K562 (cell line): Measurements from ENCODE around the gene TM9SF4. TPM values are rescaled to one million over a fixed set of nuclear protein-coding genes. Genes with fewer than 3 reads are reported as not detected.

ENCODE experiments used
- ATAC-seq: fragments of 200-7000 bp; cut with Tn5 transposase; 3 replicates; pipeline ENCODE4 v1.9.1; 2020; ENCODE audit warnings: moderate library complexity
- BruUV-seq: library from RNA; stranded (reverse); fragments of 400-500 nt; replicated peaks from 2 replicates; lab custom pipeline; 2021; lab: Mats Ljungman, UMichigan
- CTCF ChIA-PET: fragments of 300-600 bp; formaldehyde crosslinking; extraction: SDS; loops from one replicate; lab custom pipeline; 2021; ENCODE audit warnings: low intra/inter-chr PET ratio; lab: Yijun Ruan, JAX
- POLR2A ChIA-PET: fragments of 300-600, 350-650 bp; sonication (Branson Sonifier 250); formaldehyde crosslinking; extraction: SDS; loops from one replicate; lab custom pipeline; 2021; ENCODE audit warnings: antibody characterized with exemption, inconsistent platforms; lab: Yijun Ruan, JAX
- DNase-seq, 4 experiments: peaks; one replicate each; pipeline versions ENCODE4 v3.0.0 to v3.0.0-alpha.2; 2011 to 2018; ENCODE audit warnings: low spot score in 3 of 4, mixed read lengths in 3 of 4; ENCODE audit errors: extremely low read depth in 1 of 4
- FAIRE-seq: peaks from 2 replicates; lab custom pipeline; 2011; peaks lifted over from hg19 to GRCh38; lab: Jason Lieb, UNC
- H2AFZ ChIP-seq: 2 replicates; pipeline ENCODE4 v1.6.0; 2011; ENCODE audit warnings: low read depth, low read length, control low read depth, inconsistent platforms
- H3K27ac ChIP-seq: fragments of 200-600 bp; 3 replicates; pipeline ENCODE4 v1.8.0; 2011; ENCODE audit warnings: low read depth, mild to moderate bottlenecking, control low read depth, inconsistent platforms, low read length, moderate library complexity, mixed read lengths; ENCODE audit errors: extremely low read depth
- H3K27me3 ChIP-seq, 2 experiments: fragments of 300-600 bp in 1 of 2; 2 replicates in 1 of 2; 3 replicates in 1 of 2; pipeline versions ENCODE4 v1.6.0 to v1.8.0; 2011; ENCODE audit warnings: inconsistent platforms in 2 of 2, low read length in 2 of 2, mild to moderate bottlenecking in 1 of 2, mixed read lengths in 1 of 2, moderate library complexity in 1 of 2; ENCODE audit not compliant: control insufficient read depth in 2 of 2, insufficient read depth in 2 of 2
- H3K36me3 ChIP-seq: fragments of 300-600 bp; 3 replicates; pipeline ENCODE4 v1.8.0; 2011; ENCODE audit warnings: mild to moderate bottlenecking, low read length, inconsistent platforms; ENCODE audit not compliant: control insufficient read depth, insufficient read depth
- H3K4me1 ChIP-seq, 2 experiments: fragments of 200-600 bp in 1 of 2; replicated peaks in 1 of 2; 2 replicates in 1 of 2; 3 replicates in 1 of 2; pipeline versions ENCODE4 v1.5.1 to v1.8.0; 2011; ENCODE audit warnings: inconsistent platforms in 2 of 2, low read length in 2 of 2, mild to moderate bottlenecking in 1 of 2, mixed read lengths in 1 of 2, moderate library complexity in 1 of 2; ENCODE audit not compliant: control insufficient read depth in 2 of 2, insufficient read depth in 2 of 2
- H3K4me2 ChIP-seq: 2 replicates; pipeline ENCODE4 v1.6.1; 2011; ENCODE audit warnings: low read length, control low read depth, inconsistent platforms, mixed read lengths; ENCODE audit not compliant: insufficient read depth
- H3K4me3 ChIP-seq: fragments of 200-600 bp; sonication (generic), shearing (Covaris generic); 2 replicates; pipeline ENCODE4 v1.5.1; 2016; ENCODE audit warnings: control low read depth, inconsistent platforms
- H3K79me2 ChIP-seq: fragments of 200-600 bp; 3 replicates; pipeline ENCODE4 v1.8.0; 2011; ENCODE audit warnings: low read length, inconsistent platforms; ENCODE audit not compliant: control insufficient read depth, insufficient read depth
- H3K9ac ChIP-seq, 2 experiments: 2 replicates each; pipeline versions ENCODE4 v1.6.0 to v1.6.1; 2011; ENCODE audit warnings: low read depth in 2 of 2, low read length in 2 of 2, control low read depth in 1 of 2, inconsistent platforms in 1 of 2, mild to moderate bottlenecking in 1 of 2, mixed read lengths in 1 of 2; ENCODE audit not compliant: insufficient read depth in 1 of 2
- H3K9me1 ChIP-seq: one replicate; pipeline ENCODE4 v1.6.0; 2011; ENCODE audit warnings: inconsistent platforms, mild to moderate bottlenecking, low read length, moderate library complexity; ENCODE audit not compliant: control insufficient read depth, insufficient read depth
- H3K9me3 ChIP-seq: replicated peaks from 2 replicates; pipeline ENCODE4 v1.5.1; 2011; ENCODE audit warnings: low read depth, low read length, inconsistent platforms; ENCODE audit not compliant: control insufficient read depth, insufficient read depth
- H4K20me1 ChIP-seq: replicated peaks from 2 replicates; pipeline ENCODE4 v1.6.1; 2011; ENCODE audit warnings: low read length, inconsistent platforms, mixed read lengths; ENCODE audit not compliant: control insufficient read depth, insufficient read depth
- CBFB ChIP-seq: sonication (generic); formaldehyde crosslinking; IDR thresholded peaks from 2 replicates; pipeline ENCODE4 v1.4.0; 2020; ENCODE audit warnings: mild to moderate bottlenecking, missing genetic modification reagents
- ELF1 ChIP-seq: fragments of 200-800 bp; sonication (Bioruptor generic); IDR thresholded peaks from 2 replicates; pipeline ENCODE4 v1.6.1; 2016; ENCODE audit warnings: missing genetic modification characterization, missing compliant biosample characterization
- NONO ChIP-seq, 2 experiments: fragments of 200-400 bp in 1 of 2; fragments of 450-650 bp in 1 of 2; formaldehyde crosslinking in 1 of 2; IDR thresholded peaks; 2 replicates each; pipeline ENCODE4 v1.6.1; 2017; ENCODE audit warnings: low read depth in 2 of 2, mild to moderate bottlenecking in 2 of 2, moderate library complexity in 2 of 2, low read length in 1 of 2
- ZNF124 ChIP-seq: sonication (generic); formaldehyde crosslinking; IDR thresholded peaks from 2 replicates; pipeline ENCODE4 v1.8.1; 2022; ENCODE audit warnings: missing genetic modification reagents
- WGBS: fragments of 100-300 bp; shearing (Covaris generic); methylation state at CpG from one replicate; pipeline ENCODE4 v1.1.6; 2016; ENCODE audit warnings: low coverage, mixed read lengths; ENCODE audit not compliant: insufficient coverage; ENCODE audit errors: missing lambda C conversion rate; 5-methylcytosine and 5-hydroxymethylcytosine counted together
- in situ Hi-C: fragments of 300-500 bp; cut with MboI; formaldehyde crosslinking; loops from 4 replicates; pipeline ENCODE4 v1.15.0; 2018; ENCODE audit warnings: inconsistent platforms, mixed read lengths
- intact Hi-C: fragments of 100-400 bp; cut with micrococcal nuclease; formaldehyde crosslinking; loops from 2 replicates; pipeline ENCODE4 v1.14.2; 2022
- polyA plus RNA-seq, 8 experiments: library from polyadenylated mRNA; depleted of rRNA in 4 of 8; stranded (reverse) in 5 of 8; unstranded in 3 of 8; fragments of >200 nt; fragmentation: Nextera tagmentation in 2 of 8; fragmentation: Illumina TruSeq in 1 of 8; extraction: Ambion mirVana in 2 of 8; extraction: Trizol in 1 of 8; gene quantifications; 2 replicates each; pipeline versions ENCODE4 v1.2.1 to v1.2.3, GENCODE V29; 2011 to 2014; ENCODE audit warnings: inconsistent platforms in 1 of 8, missing spikeins in 1 of 8
- total RNA-seq, 7 experiments: library from RNA; depleted of rRNA in 6 of 7; stranded (reverse); fragments of >200 nt in 6 of 7; fragmentation: Illumina TruSeq in 2 of 7; extraction: Trizol in 2 of 7; gene quantifications; 2 replicates each; pipeline versions ENCODE4 v1.2.1 to v1.2.3, GENCODE V29; 2011 to 2021; ENCODE audit warnings: low replicate concordance in 1 of 7
- TF ChIP-seq, protein P1 (sequence below): fragments of 250-450 bp; sonication (Bioruptor Pico); IDR thresholded peaks from 2 replicates; pipeline ENCODE4 v1.4.0; 2020
- TF ChIP-seq, protein P2 (sequence below): fragments of 250-450 bp; sonication (Bioruptor Pico); IDR thresholded peaks from 2 replicates; pipeline ENCODE4 v1.5.0; 2021
- TF ChIP-seq, protein P3 (sequence below): fragments of 250-450 bp; sonication (Bioruptor Pico); IDR thresholded peaks from 2 replicates; pipeline ENCODE4 v1.5.0; 2021; ENCODE audit warnings: mild to moderate bottlenecking, moderate library complexity

The TM9SF4 gene
- total and polyA plus RNA-seq, 9 of the 15 experiments (the other 6 are each of a cell fraction or from before 2014, with no cell fraction given): 14.5 to 46.3 (median 26.9) TPM

- peaks cover 0 to 2% of the 10 kb centered on the region in 2 experiments; a peak in 1 of 5 replicates for H3K4me1 ChIP-seq
- H3K27me3 ChIP-seq: no peaks in the 10 kb centered on the region
- H3K9ac ChIP-seq: no peak overlapping the region
- TF ChIP-seq, protein P1, sequence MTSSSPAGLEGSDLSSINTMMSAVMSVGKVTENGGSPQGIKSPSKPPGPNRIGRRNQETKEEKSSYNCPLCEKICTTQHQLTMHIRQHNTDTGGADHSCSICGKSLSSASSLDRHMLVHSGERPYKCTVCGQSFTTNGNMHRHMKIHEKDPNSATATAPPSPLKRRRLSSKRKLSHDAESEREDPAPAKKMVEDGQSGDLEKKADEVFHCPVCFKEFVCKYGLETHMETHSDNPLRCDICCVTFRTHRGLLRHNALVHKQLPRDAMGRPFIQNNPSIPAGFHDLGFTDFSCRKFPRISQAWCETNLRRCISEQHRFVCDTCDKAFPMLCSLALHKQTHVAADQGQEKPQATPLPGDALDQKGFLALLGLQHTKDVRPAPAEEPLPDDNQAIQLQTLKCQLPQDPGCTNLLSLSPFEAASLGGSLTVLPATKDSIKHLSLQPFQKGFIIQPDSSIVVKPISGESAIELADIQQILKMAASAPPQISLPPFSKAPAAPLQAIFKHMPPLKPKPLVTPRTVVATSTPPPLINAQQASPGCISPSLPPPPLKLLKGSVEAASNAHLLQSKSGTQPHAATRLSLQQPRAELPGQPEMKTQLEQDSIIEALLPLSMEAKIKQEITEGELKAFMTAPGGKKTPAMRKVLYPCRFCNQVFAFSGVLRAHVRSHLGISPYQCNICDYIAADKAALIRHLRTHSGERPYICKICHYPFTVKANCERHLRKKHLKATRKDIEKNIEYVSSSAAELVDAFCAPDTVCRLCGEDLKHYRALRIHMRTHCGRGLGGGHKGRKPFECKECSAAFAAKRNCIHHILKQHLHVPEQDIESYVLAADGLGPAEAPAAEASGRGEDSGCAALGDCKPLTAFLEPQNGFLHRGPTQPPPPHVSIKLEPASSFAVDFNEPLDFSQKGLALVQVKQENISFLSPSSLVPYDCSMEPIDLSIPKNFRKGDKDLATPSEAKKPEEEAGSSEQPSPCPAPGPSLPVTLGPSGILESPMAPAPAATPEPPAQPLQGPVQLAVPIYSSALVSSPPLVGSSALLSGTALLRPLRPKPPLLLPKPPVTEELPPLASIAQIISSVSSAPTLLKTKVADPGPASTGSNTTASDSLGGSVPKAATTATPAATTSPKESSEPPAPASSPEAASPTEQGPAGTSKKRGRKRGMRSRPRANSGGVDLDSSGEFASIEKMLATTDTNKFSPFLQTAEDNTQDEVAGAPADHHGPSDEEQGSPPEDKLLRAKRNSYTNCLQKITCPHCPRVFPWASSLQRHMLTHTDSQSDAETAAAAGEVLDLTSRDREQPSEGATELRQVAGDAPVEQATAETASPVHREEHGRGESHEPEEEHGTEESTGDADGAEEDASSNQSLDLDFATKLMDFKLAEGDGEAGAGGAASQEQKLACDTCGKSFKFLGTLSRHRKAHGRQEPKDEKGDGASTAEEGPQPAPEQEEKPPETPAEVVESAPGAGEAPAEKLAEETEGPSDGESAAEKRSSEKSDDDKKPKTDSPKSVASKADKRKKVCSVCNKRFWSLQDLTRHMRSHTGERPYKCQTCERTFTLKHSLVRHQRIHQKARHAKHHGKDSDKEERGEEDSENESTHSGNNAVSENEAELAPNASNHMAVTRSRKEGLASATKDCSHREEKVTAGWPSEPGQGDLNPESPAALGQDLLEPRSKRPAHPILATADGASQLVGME (CRISPR knock-in tag): no peak
- TF ChIP-seq, protein P2, sequence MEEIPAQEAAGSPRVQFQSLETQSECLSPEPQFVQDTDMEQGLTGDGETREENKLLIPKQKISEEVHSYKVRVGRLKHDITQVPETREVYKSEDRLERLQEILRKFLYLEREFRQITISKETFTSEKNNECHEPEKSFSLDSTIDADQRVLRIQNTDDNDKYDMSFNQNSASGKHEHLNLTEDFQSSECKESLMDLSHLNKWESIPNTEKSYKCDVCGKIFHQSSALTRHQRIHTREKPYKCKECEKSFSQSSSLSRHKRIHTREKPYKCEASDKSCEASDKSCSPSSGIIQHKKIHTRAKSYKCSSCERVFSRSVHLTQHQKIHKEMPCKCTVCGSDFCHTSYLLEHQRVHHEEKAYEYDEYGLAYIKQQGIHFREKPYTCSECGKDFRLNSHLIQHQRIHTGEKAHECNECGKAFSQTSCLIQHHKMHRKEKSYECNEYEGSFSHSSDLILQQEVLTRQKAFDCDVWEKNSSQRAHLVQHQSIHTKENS (CRISPR knock-in tag): no peak
- no peak for TF ChIP-seq ZNF124 (CRISPR knock-in tag)
- TF ChIP-seq, protein P3, sequence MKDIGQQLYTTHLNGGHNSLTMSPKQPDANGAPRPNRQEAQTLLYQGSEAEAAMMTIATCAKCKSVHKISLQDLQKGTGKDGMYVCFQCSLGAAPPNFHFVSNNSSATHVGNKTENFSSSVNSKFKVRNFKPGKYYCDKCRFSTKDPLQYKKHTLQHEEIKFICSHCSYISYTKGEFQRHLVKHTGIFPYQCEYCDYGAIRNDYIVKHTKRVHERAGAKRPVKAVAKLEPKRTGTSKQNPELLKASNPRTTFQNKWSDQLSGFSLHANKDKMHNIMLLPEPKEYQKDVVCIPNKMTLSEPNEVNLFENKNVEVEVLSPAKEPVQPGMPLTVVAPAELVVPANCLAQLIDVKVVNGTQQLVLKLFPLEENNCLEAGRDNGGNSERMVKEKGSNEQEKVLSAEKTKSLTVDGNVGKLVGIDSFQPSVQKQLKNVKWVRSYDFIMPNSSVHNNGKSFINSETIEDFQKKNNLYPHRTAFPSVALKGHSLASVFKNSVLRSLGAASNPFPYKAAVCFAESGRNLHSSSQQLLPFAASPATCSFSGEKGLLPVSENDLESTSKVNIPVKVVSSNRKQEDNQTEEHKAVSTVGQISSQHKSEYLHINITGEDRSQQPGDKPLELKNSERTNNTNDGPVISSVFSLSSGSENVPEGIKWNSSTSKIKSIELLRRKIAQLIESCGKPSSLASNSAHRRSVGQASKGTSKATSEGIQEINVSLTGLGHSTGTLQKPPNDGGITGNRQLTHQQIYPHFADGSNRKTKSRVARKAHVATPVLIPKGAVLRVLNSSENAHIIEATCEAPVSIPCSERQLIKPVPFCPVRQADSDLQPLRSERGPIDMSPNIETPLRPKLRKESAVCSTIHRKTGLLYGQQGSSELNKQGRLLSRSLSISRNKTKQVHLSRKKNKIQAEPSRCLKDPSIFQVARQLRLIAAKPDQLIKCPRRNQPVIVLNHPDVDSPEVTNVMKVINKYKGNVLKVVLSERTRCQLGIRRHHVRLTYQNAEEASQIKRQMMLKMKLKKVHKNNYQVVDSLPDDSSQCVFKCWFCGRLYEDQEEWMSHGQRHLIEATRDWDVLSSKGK: no peak
- TF ChIP-seq NONO (IDR thresholded peaks at IDR 0.05; ENCODE audit: low read depth in 2 of 2, low read length in 1 of 2): no peak
- no peak for TF ChIP-seq ELF1
- no peak for TF ChIP-seq CBFB (CRISPR knock-in tag)
- no peak overlapping the region for H3K4me2 ChIP-seq
- H3K9me3 ChIP-seq: no peaks in the 10 kb centered on the region
- H4K20me1 ChIP-seq: no peaks in the 10 kb centered on the region
- 59% methylated on average over 3 of the region's 3 CpGs for WGBS
- H2AFZ ChIP-seq: no peak overlapping the region
- ATAC-seq: no peak; the same call in 1 of the 3 replicates
- DNase-seq: no peak
- H3K9me1 ChIP-seq: no peaks in the 10 kb centered on the region
- H3K36me3 ChIP-seq: peaks cover 27% of the 10 kb centered on the region
- CTCF ChIA-PET: no interaction called here
- in situ Hi-C loops: no loop called here
- POLR2A ChIA-PET: interaction anchor here (1.2 to 1.4 kb wide), 2 partner anchors 13 to 248 kb away, joined by 4 to 6 read pairs; no protein-coding TSS in a partner anchor
- BruUV-seq: no TSS peak
- FAIRE-seq: no peak
- no peak overlapping the region for H3K4me3 ChIP-seq
- no peak overlapping the region for H3K27ac ChIP-seq
- H3K79me2 ChIP-seq: no peaks in the 10 kb centered on the region
- intact Hi-C loops: no loop called here
These were observed 81.9 kb downstream of the TM9SF4 start for GRCh38 chr20:32191422-32191821.
